ENCODE results near the gene TMEM30A. TPM values are rescaled to one million over a fixed set of nuclear protein-coding genes. Genes with fewer than 3 reads are reported as not detected.

Gene TMEM30A
- total and polyA plus RNA-seq, 4 donors = 66.5 to 164 (median 107) TPM

- Histone ChIP-seq H3K9me3 (ENCODE audit: control insufficient read depth, low read length) (no peaks in the 10 kb centered on the region), H3K27me3 (ENCODE audit: control insufficient read depth in 1 of 2, insufficient read depth in 2 of 2, low read length in 1 of 2) (no peaks in the 10 kb centered on the region), H3K36me3 (ENCODE audit: control insufficient read depth in 1 of 2, insufficient read depth in 2 of 2, low read length in 1 of 2) (peaks cover 0 to 1% of the 10 kb centered on the region in 2 donors), H3K4me1 (ENCODE audit: control insufficient read depth in 1 of 2, insufficient read depth in 2 of 2, low read length in 2 of 2) (peaks cover 0 to 5% of the 10 kb centered on the region in 2 donors), H3K4me3 (ENCODE audit: low read length in 2 of 2) (no peak overlapping the region), H3K27ac (ENCODE audit: low read depth in 1 of 2, low read length in 2 of 2) (no peak overlapping the region)
- DNase-seq (no peak), ATAC-seq (ENCODE audit: low FRiP score) (no peak)
- intact Hi-C loops (cut with DNase I) = no loop called here
Observed at GRCh38 chr6:75315978-75316377, 31.4 kb upstream of the TMEM30A start.

GRCh38 chr6:75308250-75308988 is 23.8 kb upstream of the TMEM30A start:
- no peak for DNase-seq
- Histone ChIP-seq H3K27ac (ENCODE audit: low read depth in 1 of 2, low read length in 2 of 2) (no peak overlapping the region), H3K4me3 (ENCODE audit: low read length in 2 of 2) (no peak overlapping the region), H3K36me3 (ENCODE audit: control insufficient read depth in 1 of 2, insufficient read depth in 2 of 2, low read length in 1 of 2) (no peaks in the 10 kb centered on the region), H3K9me3 (ENCODE audit: control insufficient read depth, low read length) (no peaks in the 10 kb centered on the region), H3K4me1 (ENCODE audit: control insufficient read depth in 1 of 2, insufficient read depth in 2 of 2, low read length in 2 of 2) (peaks cover 1 to 3% of the 10 kb centered on the region in 2 donors), H3K27me3 (ENCODE audit: control insufficient read depth in 1 of 2, insufficient read depth in 2 of 2, low read length in 1 of 2) (no peaks in the 10 kb centered on the region)
- no peak for ATAC-seq (ENCODE audit: low FRiP score)
- WGBS, 2 donors = 68 to 69% methylated on average over 11 of the region's 11 CpGs
- intact Hi-C loops (cut with DNase I) = no loop called here

- WGBS, 2 donors = 31 to 38% methylated on average over 2 of the region's 2 CpGs
- Histone ChIP-seq H3K4me1 (ENCODE audit: control insufficient read depth in 1 of 2, insufficient read depth in 2 of 2, low read length in 2 of 2) (peaks cover 3% of the 10 kb centered on the region in 2 donors), H3K27ac (ENCODE audit: low read depth in 1 of 2, low read length in 2 of 2) (no peak overlapping the region), H3K9me3 (ENCODE audit: control insufficient read depth, low read length) (no peaks in the 10 kb centered on the region), H3K27me3 (ENCODE audit: control insufficient read depth in 1 of 2, insufficient read depth in 2 of 2, low read length in 1 of 2) (no peaks in the 10 kb centered on the region), H3K36me3 (ENCODE audit: control insufficient read depth in 1 of 2, insufficient read depth in 2 of 2, low read length in 1 of 2) (no peaks in the 10 kb centered on the region), H3K4me3 (ENCODE audit: low read length in 2 of 2) (no peak overlapping the region)
- ATAC-seq (ENCODE audit: low FRiP score) (no peak), DNase-seq (no peak)
- intact Hi-C loops (cut with DNase I) = no loop called here
Observed at GRCh38 chr6:75307364-75308004, 22.9 kb upstream of the TMEM30A start.

GRCh38 chr6:75306064-75306463 is 21.5 kb upstream of the TMEM30A start:
- no peaks in the 10 kb centered on the region for H3K27me3 ChIP-seq (ENCODE audit: control insufficient read depth in 1 of 2, insufficient read depth in 2 of 2, low read length in 1 of 2)
- intact Hi-C loops (cut with DNase I) = no loop called here
- H3K4me1 ChIP-seq (ENCODE audit: control insufficient read depth in 1 of 2, insufficient read depth in 2 of 2, low read length in 2 of 2) = peaks cover 3% of the 10 kb centered on the region in 2 donors
- H3K9me3 ChIP-seq (ENCODE audit: control insufficient read depth, low read length) = no peaks in the 10 kb centered on the region
- H3K36me3 ChIP-seq (ENCODE audit: control insufficient read depth in 1 of 2, insufficient read depth in 2 of 2, low read length in 1 of 2) = no peaks in the 10 kb centered on the region
- H3K4me3 ChIP-seq (ENCODE audit: low read length in 2 of 2) = no peak overlapping the region
- WGBS, 2 donors = 62 to 64% methylated on average over 3 of the region's 3 CpGs
- ATAC-seq (ENCODE audit: low FRiP score) (no peak), DNase-seq (no peak)
- H3K27ac ChIP-seq (ENCODE audit: low read depth in 1 of 2, low read length in 2 of 2) = no peak overlapping the region

GRCh38 chr6:75305573-75305972 is 21.0 kb upstream of the TMEM30A start:
- DNase-seq = no peak
- ATAC-seq (ENCODE audit: low FRiP score) = no peak
- Histone ChIP-seq H3K27ac (ENCODE audit: low read depth in 1 of 2, low read length in 2 of 2) (no peak overlapping the region), H3K9me3 (ENCODE audit: control insufficient read depth, low read length) (no peaks in the 10 kb centered on the region), H3K4me1 (ENCODE audit: control insufficient read depth in 1 of 2, insufficient read depth in 2 of 2, low read length in 2 of 2) (peaks cover 3% of the 10 kb centered on the region in 2 donors), H3K4me3 (ENCODE audit: low read length in 2 of 2) (no peak overlapping the region), H3K27me3 (ENCODE audit: control insufficient read depth in 1 of 2, insufficient read depth in 2 of 2, low read length in 1 of 2) (no peaks in the 10 kb centered on the region), H3K36me3 (ENCODE audit: control insufficient read depth in 1 of 2, insufficient read depth in 2 of 2, low read length in 1 of 2) (no peaks in the 10 kb centered on the region)
- 65 to 68% methylated on average over 5 of the region's 5 CpGs for WGBS, 2 donors
- intact Hi-C loops (cut with DNase I) = no loop called here

GRCh38 chr6:75302280-75302679 is 17.7 kb upstream of the TMEM30A start:
- Histone ChIP-seq H3K36me3 (ENCODE audit: control insufficient read depth in 1 of 2, insufficient read depth in 2 of 2, low read length in 1 of 2) (no peaks in the 10 kb centered on the region), H3K4me1 (ENCODE audit: control insufficient read depth in 1 of 2, insufficient read depth in 2 of 2, low read length in 2 of 2) (peaks cover 2 to 3% of the 10 kb centered on the region in 2 donors), H3K4me3 (ENCODE audit: low read length in 2 of 2) (no peak overlapping the region), H3K9me3 (ENCODE audit: control insufficient read depth, low read length) (no peaks in the 10 kb centered on the region), H3K27ac (ENCODE audit: low read depth in 1 of 2, low read length in 2 of 2) (no peak overlapping the region), H3K27me3 (ENCODE audit: control insufficient read depth in 1 of 2, insufficient read depth in 2 of 2, low read length in 1 of 2) (no peaks in the 10 kb centered on the region)
- 88% methylated on average over 3 of the region's 3 CpGs for WGBS, 2 donors
- ATAC-seq (ENCODE audit: low FRiP score) = no peak
- DNase-seq = no peak
- intact Hi-C loops (cut with DNase I) = no loop called here

GRCh38 chr6:75301537-75301936 is 16.9 kb upstream of the TMEM30A start:
- H3K9me3 ChIP-seq (ENCODE audit: control insufficient read depth, low read length) = no peaks in the 10 kb centered on the region
- peaks cover 2 to 3% of the 10 kb centered on the region in 2 donors for H3K4me1 ChIP-seq (ENCODE audit: control insufficient read depth in 1 of 2, insufficient read depth in 2 of 2, low read length in 2 of 2)
- no peak overlapping the region for H3K27ac ChIP-seq (ENCODE audit: low read depth in 1 of 2, low read length in 2 of 2)
- no peaks in the 10 kb centered on the region for H3K36me3 ChIP-seq (ENCODE audit: control insufficient read depth in 1 of 2, insufficient read depth in 2 of 2, low read length in 1 of 2)
- H3K27me3 ChIP-seq (ENCODE audit: control insufficient read depth in 1 of 2, insufficient read depth in 2 of 2, low read length in 1 of 2) = no peaks in the 10 kb centered on the region
- no peak overlapping the region for H3K4me3 ChIP-seq (ENCODE audit: low read length in 2 of 2)
- ATAC-seq (ENCODE audit: low FRiP score) = no peak
- no peak for DNase-seq
- intact Hi-C loops (cut with DNase I) = no loop called here

GRCh38 chr6:75301088-75301487 is 16.5 kb upstream of the TMEM30A start:
- no peaks in the 10 kb centered on the region for H3K9me3 ChIP-seq (ENCODE audit: control insufficient read depth, low read length)
- H3K27ac ChIP-seq (ENCODE audit: low read depth in 1 of 2, low read length in 2 of 2) = no peak overlapping the region
- no peaks in the 10 kb centered on the region for H3K27me3 ChIP-seq (ENCODE audit: control insufficient read depth in 1 of 2, insufficient read depth in 2 of 2, low read length in 1 of 2)
- no peak overlapping the region for H3K4me3 ChIP-seq (ENCODE audit: low read length in 2 of 2)
- peaks cover 1 to 2% of the 10 kb centered on the region in 2 donors for H3K4me1 ChIP-seq (ENCODE audit: control insufficient read depth in 1 of 2, insufficient read depth in 2 of 2, low read length in 2 of 2)
- 90 to 94% methylated on average over 2 of the region's 2 CpGs for WGBS, 2 donors
- ATAC-seq (ENCODE audit: low FRiP score) = no peak
- no peak for DNase-seq
- H3K36me3 ChIP-seq (ENCODE audit: control insufficient read depth in 1 of 2, insufficient read depth in 2 of 2, low read length in 1 of 2) = no peaks in the 10 kb centered on the region
- intact Hi-C loops (cut with DNase I) = no loop called here

- WGBS, 2 donors = 37 to 48% methylated on average over 1 of the region's 1 CpG
- no peak for DNase-seq
- Histone ChIP-seq H3K27ac (ENCODE audit: low read depth in 1 of 2, low read length in 2 of 2) (no peak overlapping the region), H3K4me1 (ENCODE audit: control insufficient read depth in 1 of 2, insufficient read depth in 2 of 2, low read length in 2 of 2) (peaks cover 0 to 2% of the 10 kb centered on the region in 2 donors), H3K36me3 (ENCODE audit: control insufficient read depth in 1 of 2, insufficient read depth in 2 of 2, low read length in 1 of 2) (no peaks in the 10 kb centered on the region), H3K9me3 (ENCODE audit: control insufficient read depth, low read length) (no peaks in the 10 kb centered on the region), H3K27me3 (ENCODE audit: control insufficient read depth in 1 of 2, insufficient read depth in 2 of 2, low read length in 1 of 2) (no peaks in the 10 kb centered on the region), H3K4me3 (ENCODE audit: low read length in 2 of 2) (no peak overlapping the region)
- no peak for ATAC-seq (ENCODE audit: low FRiP score)
- intact Hi-C loops (cut with DNase I) = no loop called here
Observed at GRCh38 chr6:75300531-75300855, 15.9 kb upstream of the TMEM30A start.

Data from aorta (tissue), 5 donors.